NCI-H2171 treated with DMSO at 0.1 percent for 48 hours (cell line): ENCODE results near the gene CWC27.

Experiments used
- DNase-seq: peaks from one replicate; lab custom pipeline; 2025; lab: John Stamatoyannopoulos, UW

The CWC27 gene

DNA sequence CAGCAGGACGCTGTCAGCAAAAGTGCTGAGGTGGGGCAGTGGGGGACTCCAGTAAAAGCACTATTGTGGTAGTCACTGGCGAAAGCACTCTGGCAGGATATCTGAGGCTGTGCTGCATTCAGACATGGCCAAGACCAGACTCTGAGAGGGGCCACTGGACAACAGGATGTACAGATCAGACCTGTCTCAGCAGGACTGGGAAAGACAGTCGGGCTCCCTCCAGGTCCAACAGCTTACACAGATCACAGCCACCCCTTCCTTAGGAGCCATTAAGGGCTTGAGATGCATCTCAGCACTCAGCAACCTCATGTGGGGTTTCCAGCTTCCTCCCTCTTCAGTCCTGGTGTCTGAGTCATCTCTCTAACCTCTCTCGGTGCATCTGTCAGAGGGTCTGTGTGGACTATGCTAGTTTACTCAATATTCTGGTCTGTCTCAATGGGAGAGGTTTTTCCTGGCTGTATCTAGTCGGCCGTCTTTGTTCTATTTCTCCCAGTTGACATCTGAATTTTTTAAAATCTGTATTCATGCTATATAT lies 154.5 kb downstream of the CWC27 start:
- DNase-seq = no peak

DNA sequence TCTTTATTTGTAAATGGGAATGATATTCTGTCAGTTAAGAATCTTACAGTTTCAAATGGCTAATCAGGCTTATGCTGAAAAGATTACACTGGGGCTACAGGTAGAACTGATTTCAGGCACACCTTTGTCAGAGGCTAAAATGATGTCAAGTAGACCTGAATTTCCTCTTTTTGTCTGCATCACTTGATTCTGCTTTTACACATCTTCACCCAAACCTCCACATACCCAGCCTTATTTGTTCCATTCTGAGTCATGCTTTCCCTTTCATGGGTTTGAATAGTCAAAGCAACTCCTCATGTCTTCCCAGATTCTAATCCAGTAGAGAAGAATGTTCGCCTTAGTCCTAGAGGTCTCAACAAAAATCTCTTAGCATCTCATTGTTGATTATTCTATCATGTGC lies 156.4 kb downstream of the CWC27 start:
- DNase-seq = no peak

DNA sequence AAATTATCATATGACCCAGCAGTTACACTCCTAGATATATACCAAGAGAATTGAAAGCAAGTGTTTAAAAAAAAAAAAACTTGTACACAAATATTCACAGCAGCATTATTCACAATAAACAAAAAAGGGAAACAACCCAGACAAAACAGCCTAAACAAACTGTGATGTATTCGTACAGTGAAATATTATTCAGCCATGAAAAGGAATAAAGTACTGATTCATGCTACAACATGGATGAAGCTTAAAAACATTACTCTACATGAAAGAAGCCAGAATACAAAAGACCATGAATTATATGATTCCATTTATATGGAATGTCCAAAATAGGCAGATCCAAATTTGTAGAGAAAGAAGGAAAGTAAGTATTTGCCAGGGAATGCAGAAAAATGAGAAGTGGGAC lies 161.1 kb downstream of the CWC27 start:
- DNase-seq = no peak

DNA sequence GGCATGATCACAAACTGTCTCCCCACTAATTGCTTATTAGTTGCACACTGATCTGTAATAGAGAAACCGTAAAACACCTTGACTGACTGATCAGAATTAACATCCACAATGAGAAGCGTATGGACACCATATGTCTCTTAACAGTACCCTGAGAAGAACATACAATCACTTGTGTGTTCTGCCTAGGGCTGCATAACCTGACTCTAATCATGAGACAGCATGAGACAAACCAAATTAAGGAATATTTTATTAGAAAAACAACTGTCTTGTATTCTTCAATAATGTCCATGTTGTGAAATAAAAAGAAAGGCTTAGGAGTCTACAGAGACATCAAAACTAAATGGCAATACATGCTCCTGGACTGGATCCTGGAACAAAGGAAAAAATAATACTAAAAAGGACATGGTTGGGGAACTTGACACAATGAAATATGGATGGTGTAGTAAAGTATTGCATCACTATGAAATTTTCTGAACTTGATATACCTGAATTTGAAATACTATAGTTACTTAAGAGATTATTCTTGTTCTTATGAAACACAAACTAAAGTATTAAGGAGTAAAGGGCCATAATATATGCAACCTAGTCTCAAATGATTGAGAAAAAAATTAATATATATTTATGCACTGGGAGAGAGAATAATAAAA lies 162.1 kb downstream of the CWC27 start:
- DNase-seq = no peak

DNA sequence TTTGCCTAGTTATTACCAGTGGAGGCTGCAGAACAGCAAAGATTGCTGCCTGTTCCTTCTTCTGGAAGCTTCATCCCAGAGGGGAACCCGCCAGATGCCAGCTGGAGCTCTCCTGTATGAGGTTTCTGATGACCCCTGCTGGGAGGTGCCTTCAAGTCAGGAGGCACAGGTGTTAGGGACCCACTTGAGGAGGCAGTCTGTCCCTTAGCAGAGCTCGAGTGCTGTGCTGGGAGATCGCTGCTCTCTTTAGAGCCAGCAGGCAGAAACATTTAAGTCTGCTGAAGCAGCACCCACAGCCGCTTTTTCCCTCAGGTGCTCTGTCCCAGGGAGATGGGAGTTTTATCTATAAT lies 170.7 kb downstream of the CWC27 start:
- DNase-seq = peak; percentile 77

DNA sequence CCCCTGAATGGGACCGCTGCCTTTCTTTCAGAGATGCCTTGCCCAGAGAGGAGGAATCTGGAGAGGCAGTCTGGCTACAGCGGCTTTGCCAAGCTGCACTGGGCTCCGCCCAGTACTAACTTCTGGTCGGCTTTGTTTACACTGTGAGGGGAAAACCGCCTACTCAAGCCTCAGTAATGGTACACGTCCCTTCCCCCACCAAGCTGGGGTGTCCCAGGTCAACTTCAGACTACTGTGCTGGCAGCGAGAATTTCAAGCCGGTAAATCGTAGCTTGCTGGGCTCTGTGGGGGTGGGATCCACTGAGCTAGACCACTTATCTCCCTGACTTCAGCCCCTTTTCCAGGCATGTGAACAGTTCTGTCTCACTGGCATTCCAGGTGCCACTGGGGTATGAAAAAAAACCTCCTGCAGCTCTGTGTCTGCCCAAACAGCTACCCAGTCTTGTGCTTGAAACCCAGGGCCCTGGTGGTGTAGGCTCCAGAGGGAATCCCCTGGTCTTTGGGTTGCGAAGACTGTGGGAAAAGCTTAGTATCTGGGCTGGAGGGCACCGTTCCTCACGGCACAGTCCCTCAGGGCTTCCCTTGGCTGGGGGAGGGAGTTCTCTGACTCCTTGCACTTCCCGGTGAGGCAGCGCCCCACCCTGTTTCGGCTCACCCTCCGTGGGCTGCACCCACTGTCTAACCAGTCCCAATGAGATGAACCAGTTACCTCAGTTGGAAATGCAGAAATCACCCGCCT lies 171.2 kb downstream of the CWC27 start:
- peak; percentile 70 for DNase-seq

DNA sequence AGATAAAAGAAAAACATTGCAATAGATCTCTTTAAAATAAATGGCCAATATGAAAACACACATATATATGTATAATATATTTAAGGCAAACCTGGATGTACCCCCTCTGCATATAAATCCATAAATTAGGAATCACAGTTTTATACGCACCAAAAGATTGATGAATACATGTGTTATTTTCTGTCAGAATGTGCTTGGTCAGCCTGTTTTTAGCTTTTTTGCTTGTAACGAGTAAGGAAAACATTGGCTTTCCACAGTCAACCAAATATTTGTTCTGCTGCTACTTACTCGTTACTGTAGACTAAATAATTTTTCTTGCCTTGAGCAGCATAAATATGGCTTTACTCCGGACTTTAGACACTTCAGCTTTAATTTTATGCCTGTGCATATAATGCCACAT lies 173.7 kb downstream of the CWC27 start:
- no peak for DNase-seq

DNA sequence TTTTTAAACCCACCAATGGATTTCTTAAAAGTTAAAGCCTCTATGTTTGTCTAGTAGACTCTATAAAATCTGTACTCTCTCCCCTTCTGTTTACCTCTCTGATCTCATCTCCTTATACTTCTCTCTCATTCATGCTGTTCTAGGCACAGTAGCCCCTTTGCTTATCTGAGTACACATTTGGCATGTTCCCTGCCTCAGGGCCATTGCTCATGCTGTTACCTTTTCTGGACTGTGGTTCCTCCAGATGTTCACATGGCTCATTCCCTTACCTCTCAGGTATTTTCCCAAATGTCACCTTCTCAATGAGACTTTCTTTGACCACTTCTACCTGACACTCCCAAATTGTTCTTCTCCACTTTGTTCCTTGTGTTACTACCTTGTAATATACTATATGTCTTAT lies 176.1 kb downstream of the CWC27 start:
- no peak for DNase-seq

DNA sequence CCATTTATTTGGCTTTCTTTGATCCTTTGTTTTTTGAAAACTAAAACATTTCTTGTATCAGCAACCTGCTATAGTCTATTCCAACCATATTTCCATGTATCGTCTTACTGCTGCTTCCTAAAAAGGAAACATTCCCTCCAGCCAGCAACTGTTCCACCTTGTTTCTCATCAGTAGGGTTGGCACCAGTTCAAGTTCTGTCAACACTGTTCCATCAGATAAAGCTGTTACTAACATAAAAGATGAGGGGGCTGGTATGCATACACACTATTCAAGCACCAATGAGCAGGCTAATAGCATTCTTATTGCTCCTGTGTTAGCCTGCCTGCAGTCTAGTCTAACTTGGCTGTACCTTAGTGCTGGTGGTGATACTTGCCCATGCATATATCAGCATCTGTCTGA lies 178.3 kb downstream of the CWC27 start:
- DNase-seq = peak; percentile 95

DNA sequence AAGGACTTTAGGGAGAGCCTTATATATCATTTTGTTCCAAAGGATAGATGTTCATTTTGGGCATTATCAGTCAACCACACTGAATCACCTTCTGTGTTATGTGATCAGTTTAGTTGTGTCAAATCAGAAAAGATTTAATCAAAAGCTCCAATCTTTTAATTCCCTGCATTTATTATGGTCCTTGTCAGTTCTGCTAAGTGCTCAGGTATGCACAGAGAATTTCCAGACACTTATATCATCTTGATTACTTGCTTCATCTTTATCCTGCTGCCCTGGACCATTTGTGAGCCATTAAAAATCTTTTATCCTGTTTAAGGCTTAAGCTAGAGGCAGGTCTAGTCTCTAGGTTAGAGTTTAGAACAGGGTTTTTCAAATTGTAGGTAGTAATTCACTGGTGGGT lies 179.1 kb downstream of the CWC27 start:
- DNase-seq = no peak

DNA sequence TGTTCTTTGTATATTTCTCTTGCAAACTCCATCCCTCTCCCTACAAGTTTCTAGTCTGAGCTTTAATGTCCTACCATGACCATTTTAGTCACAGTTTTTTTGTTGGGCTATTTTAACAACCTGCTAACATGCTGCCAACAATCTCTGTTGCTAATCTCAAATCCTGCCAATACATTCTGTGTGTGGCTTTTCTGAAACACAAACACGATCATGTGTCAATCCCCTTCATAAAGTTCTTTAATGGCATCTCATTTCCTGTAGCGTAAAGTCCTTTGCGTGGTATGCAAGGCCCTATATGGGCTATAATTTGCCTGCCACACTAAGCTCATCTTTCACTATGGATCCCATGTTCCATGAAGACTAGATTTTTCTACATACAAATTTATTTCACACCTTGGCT lies 180.6 kb downstream of the CWC27 start:
- no peak for DNase-seq

DNA sequence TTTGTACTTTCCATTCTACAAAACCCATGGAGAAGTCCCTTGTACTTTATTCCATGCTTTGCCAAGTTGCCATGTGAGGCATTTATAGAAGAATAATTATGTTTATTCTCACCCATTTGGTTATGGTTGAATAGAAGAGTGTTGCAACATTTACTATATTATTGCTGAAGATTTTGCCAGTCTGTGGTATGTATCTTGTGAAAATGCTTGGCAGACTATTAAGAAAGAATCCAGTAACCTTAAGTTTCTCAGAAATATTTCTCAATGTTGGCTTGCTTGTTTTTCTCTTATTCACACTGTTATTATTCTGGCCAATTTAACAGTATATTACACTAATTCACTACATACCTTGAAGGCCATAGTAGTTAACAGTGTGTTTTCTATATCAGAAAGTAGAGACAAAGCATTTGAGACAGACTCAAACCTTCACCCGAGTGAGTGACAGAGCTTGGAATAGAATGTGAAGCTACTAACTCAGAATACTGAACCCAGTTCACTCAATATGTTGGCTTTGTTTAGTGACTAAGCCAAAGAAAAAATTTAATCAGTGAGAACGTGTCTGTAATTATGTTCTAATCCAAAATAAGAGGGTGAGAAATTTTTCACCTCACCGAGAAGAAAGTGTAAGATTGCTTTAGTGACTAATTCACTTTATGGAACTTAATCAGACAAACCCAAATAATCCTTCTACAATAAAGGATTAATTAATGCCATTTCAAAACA lies 184.4 kb downstream of the CWC27 start:
- DNase-seq = no peak

DNA sequence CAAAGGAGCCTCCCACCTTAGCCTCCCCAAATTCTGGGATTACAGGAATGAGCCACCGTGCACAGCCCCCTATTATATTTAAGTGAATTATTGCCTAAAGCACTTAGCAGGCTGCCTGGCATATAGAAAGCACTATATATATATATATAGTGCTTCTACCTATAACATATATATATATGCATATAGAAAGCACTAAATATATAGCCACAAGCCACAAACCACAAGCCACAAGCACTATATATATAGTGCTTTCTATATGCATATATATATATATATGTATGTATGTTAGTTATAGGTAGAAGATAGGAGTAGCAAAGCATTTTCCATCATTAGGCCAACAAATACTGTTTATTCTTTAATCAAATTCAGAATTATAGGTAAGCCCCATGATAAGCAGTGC lies 185.8 kb downstream of the CWC27 start:
- no peak for DNase-seq

DNA sequence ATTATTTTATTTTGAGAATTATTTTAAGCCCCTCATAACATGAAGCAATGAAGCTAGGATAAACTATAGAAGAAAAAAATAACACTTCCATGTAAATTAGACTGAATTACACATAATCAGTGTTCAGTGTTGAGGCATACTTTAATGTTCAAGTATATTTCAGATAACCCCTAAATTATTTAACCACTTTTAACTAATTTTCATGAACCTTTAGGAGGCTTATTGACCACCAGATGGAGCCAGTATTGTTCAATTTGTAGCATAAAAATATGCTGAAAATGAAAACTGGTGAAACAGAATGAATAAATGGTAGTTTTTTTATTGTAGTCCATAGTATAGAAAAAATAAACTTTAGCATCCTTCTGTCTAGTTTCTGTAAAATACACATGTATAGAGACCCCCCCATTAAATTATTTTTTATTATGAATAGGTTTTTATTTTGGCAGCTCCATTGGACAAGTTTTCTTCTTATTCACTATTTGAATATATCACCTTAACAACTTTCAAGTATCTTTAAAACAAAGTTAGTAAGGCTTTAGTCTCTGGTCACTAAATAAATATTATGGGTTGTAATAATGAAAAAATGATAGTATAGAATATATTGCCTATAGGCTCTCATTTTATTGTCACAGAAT lies 190.1 kb downstream of the CWC27 start:
- DNase-seq = peak; percentile 36

DNA sequence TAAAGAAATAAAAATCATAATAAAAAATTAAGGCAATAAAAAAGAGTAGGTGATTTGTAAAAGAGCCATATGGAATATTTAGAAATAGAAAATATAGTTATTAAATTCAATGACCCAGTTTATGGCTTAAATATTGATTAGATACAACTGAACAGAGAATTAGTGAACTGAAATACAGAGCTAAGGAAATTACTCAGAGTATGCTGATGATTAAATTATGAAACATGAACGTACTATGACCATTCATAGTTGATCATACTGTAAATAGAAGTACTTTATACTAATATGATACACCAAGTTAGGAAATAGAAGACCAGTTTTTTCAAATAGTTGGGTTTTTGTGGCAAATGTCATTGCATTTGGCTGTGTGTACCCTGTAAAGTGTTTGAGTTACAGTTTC lies 194.5 kb downstream of the CWC27 start:
- no peak for DNase-seq

DNA sequence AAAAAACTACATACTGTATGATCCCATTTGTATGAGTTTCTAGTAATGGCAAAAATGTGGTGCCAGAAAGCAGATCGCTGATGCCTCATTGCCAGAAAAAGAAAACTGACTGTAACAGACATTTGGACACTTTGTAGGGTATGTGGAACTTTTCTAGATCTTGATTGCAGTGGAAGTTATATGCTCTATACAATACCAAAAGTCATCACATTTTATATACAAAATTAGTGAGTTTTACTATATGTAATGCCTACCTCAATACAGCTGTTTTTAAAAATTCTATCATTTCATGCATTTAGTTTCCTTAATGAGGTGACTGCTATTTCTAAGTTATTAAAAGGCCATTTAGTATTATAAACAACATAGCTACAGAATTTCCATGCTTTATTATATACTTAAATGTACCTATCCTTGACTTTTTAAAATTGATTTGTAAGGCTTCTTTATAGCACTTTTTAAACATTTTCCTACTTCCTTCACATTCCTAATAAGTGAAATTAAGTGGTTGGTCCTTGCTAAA lies 199.9 kb downstream of the CWC27 start:
- DNase-seq = no peak

DNA sequence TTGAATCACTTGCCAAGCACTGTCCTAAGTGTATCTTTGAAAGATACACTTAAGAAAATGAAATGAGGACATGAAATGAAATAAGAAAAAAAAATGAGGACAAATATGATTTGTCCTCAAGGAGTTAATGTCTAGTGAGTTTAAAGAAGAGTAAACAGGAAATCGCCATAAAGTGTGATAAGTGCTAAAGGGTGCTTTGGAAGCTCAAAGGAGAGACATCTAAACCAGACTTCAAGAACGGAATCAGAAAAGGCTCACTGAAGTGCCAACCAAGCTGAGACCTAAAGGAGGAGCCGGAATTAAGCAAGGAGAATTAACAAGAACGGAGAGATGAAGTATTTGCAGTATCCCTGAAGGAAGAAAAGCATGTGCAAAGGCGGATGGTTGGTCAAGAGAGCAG lies 200.8 kb downstream of the CWC27 start:
- DNase-seq = no peak

DNA sequence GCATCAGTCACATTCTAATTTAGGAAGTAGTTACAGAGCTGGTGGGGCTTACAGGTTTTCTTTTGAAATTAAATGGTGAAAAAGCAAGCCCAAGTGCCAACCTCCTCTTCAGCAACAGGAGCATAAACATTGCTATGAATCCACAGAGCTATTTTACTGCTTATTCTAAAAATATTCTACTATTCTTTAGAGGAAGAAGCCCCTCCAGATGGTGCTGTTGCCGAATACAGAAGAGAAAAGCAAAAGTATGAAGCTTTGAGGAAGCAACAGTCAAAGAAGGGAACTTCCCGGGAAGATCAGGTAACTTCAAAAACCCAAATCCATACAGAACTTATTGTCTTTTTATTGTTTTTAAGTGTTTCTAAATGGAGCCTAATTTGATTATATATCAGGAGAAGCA lies 202.8 kb downstream of the CWC27 start:
- DNase-seq = no peak

DNA sequence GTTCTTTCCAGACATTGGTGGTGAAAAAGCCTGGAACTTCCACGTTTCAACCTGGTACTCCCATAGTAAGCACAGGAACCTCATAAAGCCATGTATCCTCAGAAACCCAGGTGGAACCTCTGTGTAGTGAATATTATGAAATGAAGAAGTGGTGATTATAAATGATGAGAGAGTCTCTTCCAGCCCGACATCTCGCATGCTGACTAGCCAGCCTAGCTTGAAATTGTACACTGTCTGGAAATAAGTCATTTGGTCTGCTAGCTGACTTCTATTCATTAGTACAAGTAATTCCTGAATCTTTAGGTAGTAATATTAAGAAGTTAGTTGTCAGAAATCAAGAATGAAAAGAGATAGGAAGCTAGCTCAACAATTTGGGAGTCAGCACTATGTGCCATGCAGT lies 203.3 kb downstream of the CWC27 start:
- DNase-seq = no peak

DNA sequence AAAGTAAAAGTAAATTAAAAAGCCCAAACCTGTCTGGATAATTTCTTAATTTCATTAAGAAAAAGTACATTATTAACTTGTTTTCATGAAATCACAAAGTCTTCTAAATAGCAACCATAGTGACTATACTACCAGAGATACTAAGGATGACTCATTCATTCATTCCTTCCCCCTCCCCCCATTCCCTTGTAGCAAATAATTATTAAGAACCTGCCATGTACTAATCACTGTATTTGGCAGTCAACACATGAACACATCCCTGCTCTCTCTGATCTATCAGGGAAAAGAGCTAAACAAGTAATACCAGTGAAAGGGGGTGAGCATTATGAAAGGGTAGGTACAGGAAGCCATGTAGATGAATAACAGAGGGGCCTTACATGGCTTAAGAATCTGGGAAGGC lies 203.9 kb downstream of the CWC27 start:
- no peak for DNase-seq

DNA sequence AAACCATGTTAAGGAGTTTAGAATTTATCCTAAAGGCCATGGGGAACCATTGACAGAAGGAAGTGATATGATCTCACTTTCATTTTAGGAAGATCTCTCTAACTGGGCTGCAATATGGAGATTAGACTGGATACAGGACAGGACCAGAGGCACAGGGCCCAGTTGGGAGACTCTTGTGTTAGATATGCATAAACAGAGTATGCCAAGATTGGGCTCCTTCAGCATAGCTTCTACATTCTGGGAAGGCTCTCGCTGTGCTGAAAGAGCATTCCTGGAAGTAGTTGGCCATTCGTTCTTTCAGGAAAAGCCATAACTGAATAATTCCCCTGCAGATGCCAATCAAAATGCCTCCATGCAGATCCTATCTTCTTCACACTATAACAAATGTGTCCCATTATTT lies 204.5 kb downstream of the CWC27 start:
- DNase-seq = no peak

DNA sequence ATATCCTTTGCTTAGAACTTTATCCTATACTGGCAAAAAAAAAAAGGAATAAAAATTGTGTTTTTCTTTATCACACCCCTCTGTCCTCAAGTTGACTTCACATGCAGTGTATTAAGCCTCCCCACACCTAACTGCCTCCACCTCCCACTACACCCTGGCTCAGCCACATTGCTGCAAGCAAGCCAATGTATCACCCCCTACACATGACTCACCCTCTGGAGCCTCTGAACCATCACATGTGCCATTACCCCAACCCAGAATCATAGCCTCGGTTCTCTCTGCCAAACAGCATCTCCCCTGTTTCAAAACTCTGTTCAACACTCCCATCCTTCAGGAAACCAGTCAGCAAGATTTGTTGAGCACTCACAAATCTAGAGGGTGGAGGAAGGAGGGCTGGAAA lies 209.0 kb downstream of the CWC27 start:
- DNase-seq = no peak

DNA sequence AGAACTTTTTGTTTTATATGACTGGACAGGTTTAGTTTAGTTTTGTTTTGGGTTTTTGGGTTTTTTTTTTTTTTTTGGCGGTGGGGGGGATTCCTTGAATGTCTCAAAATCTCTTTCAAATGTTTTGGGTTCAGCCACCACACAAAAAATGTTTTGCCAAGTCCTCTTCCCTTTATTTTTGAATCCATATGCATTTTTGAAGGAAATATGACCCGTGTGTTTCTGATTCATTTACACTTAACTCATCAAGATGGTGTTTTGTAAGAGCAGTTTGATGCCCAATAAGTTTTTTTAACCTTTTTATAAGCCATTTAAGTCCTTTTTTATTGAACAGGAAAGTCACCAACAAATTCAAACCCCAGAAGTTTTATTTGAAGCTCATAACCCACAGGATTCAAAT lies 209.8 kb downstream of the CWC27 start:
- no peak for DNase-seq
